MV-4-11 (cell line): ENCODE measurements around the gene ALG8.
"Not testable (repeated sequence)": the region's sequence is repeated elsewhere in the genome, so short reads cannot be mapped to it uniquely, and the experiment has no call there.

ENCODE experiments used
- DNase-seq: peaks from one replicate; lab custom pipeline; 2025; lab: John Stamatoyannopoulos, UW

The ALG8 gene

DNA sequence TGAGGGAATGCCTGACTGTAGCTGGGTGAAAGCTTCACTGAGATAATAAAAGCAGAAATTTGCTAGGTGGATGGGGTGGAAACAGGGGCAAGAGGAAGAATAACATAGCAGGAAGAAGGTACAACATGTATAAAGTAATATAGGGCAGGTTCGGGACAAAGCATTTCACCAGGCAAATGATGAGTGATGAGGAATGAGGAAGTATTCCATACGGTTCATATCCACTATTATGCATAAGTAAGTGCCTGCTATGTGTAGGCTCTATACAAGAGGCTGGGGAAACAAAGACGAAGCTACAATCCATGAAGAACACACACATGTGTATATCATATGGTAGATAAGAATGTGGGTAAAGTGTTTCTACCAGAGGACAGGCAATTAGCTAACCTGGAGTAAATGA lies 67.7 kb downstream of the ALG8 start:
- no peak for DNase-seq

DNA sequence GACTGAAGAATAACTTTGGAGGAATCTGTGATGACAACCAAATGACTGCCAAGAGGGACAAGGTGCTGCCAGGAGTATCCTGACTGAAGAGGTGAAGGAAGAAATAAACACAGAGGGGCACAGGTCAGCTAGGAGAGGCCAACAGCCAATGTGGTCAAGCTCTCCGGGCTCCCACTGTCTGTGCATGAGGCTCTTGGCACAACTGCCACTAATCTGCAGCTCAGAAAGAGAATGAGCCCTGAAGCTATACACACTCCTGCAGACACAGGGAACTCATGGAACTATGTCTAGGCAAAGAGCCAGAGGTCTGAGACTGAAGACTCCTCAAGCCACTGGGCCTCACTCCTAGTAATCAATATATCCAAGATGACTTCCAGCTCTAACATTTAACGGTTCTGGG lies 68.8 kb downstream of the ALG8 start:
- no peak for DNase-seq

DNA sequence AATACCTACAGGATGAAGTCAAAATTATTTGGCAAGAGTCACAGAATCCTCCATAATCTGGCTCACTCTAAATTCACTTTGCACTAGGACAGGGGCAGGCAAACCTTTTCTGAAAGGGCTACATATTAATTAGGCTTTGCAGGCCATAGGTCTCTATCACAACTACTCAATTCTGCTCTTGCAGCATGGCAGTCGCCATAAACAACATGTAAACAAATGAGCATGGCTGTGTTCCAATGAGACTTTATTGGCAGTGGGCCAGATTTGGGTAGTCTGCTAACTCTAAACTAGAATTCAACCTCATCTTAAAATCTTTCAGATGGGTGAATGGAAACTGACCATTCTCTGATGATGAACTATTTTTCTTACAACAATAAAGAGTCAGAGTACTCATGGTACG lies 70.0 kb downstream of the ALG8 start:
- no peak for DNase-seq

DNA sequence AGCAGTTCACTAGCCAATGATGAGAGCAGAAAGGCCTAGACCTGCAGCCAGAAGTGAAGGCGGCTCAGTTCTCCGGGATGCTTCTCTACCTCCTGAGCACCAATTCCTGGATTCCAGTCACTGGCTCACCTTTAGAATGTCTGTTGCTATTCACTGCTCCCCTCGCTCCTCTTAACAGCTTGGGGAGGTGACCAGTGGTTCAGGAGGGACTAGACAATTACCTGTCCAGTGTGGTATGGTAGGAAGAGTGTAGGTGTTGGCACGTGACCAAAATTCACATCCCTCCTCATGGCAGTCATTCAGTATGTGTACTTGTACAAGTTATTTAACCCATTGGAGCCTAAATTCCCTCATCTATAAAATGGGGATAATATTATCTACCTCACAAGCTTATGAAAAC lies 71.7 kb downstream of the ALG8 start:
- DNase-seq: no peak

DNA sequence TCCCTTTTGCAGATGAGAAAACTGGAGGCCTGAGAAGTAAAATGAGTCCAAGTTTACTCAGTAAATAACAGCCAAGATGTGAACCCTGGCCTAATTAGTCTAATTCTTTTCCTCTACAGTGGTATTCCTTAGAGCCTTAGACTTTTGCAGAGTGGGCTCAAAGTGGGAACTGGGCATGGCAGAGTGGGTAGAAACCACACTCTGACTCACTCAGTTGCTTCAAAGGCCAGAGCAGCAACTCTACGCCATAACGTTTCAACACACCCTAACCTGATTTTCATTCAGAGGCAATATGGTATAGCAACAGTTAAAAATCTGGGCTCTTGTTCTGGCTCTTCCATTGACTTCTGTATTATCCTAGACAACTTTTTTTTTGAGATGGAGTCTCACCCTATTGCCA lies 73.0 kb downstream of the ALG8 start:
- peak; percentile 80 for DNase-seq

DNA sequence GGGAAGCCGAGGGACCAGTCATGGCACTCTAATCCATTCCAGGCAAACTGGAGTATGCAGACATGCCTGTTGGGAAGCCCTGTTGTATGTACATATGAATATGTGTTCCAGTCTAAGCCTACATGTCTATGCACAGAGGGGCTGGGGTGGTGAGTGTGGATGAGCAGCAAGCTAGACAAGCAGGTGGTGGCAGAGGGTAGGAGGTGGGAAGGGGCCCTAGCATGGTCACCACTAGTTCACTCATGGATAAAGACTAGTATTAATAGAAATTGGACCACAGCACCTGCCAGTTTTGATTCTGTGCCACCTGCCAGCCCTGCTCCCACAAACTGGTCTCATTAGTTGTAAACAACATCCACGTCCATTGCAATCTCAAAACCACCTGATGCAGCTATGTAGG lies 74.2 kb downstream of the ALG8 start:
- DNase-seq: no peak

DNA sequence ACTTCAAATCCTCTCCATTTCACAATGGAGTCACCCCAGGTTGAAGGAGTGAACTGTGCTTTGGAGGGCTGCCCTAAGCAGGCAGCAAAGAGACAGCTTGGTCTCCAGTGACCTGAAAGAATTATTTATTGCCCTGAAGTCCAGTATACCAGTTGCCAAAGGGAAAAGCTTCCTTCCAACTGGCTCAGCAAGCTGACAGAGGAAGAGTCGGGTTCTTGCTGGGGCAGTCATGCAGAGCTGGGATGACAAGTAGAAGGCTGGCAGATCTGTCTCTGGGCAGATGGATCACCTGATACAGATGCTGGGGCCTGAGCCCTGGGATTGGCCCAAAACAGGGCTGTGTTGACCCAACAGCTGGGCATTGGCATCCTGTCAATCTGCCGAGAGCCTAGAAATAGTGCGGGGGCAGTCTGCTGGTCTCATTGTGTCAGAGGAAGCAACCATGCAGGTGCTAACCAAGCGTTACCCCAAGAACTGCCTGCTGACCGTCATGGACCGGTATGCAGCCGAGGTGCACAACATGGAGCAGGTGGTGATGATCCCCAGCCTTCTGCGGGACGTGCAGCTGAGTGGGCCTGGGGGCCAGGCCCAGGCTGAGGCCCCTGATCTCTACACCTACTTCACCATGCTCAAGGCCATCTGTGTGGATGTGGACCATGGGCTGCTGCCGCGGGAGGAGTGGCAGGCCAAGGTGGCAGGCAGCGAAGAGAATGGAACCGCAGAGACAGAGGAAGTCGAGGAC lies 75.8 kb downstream of the ALG8 start, which contains the start of gene THRSP:
TSS of gene THRSP (plus strand) at position 422 of the 742 bp plus-strand sequence. CDS start at position 443, 21 bp downstream.
- DNase-seq: no peak

DNA sequence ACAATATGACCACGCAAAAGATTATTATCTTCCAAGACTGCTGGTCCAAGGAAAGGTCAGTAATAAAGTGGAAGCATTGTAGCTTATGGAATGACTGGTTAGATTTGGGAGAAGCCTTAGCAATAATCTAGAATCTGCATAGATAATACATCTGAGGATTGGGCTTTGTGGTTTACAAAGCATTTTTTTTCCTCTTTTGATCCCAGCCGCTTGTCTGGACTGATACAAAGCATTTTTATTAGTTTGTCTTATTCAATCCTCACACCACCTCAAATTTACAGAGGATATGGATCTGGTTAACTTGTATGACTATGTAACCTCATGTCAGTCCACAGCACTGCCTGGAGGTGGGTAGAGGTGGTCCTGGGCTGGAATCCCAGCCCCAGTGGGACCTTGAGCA lies 76.8 kb downstream of the ALG8 start:
- no peak for DNase-seq

DNA sequence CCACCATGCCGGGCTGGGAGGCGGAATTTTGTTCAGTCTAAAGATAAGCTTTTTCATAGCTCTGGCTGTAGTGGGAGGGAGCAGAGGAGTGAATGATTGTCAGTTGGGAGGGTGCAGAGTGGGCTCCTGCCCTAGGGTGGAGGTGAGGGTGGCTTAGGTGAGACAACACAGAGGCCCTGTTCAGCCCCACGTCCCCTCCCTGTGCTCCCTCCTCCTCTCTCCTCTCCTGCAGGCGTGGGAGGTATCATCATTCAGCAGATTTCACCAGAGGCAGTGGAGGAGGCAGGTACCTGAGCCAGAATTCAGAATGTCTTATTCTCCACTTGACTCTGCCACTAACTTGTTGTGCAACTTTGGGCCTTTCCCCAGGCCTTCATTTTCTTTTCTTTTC lies 77.5 kb downstream of the ALG8 start:
- DNase-seq: no peak

DNA sequence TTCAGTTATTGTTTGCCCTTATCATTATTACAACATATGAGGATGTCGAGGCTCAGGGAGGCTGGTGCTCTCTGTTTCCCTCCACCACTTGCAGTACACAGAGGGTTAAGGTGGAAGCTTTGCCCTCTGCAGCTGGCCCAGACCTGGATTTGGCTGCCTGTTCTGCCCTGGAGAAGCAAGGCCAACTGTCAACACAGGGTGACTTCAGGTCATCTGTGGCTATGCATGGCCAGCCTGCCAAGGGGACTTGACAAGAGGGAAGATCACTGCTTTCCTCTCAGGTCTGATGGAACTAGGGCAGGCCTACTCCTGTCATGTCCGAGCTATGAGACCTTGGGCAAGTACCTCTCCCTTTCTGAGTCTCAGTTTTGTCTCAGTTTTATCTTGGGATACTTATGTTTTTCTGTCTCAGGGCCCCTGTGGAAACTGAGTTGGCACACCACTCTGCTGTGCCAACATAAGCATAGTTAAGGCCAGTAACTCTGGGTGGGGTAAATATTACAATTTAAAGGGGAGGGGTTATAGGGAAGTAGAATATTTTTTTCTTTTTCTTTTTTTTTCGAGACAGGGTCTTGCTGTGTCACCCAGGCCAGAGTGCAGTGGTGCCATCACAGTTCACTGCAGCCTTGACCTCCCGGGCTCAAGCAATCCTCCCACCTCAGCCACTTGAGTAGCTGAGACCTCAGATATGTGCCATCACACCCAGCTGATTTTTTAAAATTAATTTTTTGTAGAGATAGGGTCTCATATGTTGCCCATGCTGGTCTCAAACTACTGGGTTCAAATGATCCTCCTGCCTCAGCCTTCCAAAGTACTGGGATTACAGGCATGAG lies 78.1 kb downstream of the ALG8 start:
- DNase-seq: peak; percentile 36

DNA sequence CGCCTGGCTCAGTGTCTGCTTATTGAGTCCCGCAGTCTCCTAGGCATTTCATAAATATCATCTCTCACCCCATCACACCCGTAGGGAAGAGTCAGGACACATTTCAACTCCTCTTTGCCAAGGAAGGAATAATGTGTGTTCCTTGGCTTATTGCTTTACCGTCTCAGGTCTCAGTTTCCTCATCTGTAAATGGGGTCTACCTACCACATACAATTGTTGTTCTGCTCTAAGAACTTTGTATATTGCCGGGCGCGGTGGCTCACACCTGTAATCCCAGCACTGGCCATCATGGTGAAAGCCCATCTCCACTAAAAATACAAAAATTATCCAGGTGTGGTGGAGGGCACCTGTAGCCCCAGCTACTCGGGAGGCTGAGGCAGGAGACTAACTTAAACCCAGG lies 78.9 kb downstream of the ALG8 start:
- no peak for DNase-seq

DNA sequence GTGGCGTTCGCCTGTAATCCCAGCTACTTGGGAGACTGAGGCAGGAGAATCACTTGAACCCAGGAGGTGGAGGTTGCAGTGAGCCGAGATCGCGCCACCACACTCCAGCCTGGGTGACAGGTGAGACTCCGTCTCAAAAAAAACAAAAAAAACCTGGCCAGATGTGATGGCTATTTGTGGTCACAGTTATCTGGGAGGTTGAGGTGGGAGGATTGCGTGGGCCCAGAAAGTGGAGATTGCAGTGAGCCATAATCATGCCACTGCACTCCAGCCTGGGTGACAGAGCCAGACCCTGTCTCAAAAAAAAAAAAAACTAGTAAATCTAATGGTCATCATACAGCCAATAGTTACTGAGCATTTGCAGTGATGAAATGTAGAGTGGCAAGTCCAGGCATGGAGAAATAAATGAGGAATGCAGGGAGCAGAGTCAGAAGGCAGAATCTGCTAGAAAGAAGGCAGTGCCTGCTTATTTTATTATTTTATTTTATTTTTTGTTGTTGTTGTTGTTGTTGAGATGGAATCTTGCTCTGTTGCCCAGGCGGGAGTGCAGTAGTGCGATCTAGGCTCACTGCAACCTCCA lies 79.6 kb downstream of the ALG8 start:
- not testable (repeated sequence) for DNase-seq

DNA sequence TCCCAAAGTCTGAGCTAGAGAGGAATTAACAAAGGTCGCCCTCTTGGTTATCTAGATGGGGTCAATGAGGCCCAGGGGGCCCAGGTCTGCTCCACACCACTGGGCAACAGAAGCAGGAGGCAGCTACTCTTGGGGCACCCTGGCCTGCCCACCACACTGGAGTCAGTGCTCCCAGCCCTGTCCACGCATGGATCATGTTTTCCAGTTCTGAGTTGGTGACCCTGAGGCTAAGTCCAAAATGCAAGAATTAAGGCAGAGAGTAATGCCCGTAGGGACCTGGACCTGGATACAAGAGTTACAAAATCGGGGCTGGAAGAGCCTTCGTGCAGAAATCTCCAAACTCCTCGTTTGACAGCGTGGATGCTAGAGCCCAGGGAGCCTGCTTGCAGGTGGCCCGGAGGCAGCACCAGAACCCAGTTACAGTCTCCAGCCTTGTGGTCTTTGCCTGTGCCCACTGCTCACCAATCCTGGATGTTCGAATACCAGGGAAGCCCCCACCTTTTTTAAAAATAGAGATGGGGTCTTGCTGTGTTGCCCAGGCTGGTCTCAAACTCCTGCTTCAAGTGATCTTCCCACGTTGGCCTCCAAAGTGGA lies 81.9 kb downstream of the ALG8 start:
- no peak for DNase-seq

DNA sequence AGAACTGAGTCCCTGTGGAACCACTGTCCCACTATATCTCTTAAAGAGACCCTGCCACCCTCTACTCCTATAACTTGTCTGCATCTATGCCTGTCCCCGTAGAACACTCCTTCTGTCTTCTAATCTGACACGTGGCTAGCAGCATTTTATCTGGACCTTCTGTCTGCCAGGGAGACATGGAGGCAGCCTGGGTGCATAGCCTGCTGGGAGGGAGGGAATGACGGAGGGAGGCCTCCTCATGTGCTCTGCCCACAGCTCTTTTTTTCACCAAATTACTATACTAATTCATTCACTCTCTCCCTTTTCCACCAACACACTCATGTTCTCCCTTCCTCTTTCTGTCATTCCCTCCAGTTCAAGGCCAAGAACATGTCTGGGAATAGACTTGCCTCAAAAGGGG lies 83.3 kb downstream of the ALG8 start:
- DNase-seq: no peak

DNA sequence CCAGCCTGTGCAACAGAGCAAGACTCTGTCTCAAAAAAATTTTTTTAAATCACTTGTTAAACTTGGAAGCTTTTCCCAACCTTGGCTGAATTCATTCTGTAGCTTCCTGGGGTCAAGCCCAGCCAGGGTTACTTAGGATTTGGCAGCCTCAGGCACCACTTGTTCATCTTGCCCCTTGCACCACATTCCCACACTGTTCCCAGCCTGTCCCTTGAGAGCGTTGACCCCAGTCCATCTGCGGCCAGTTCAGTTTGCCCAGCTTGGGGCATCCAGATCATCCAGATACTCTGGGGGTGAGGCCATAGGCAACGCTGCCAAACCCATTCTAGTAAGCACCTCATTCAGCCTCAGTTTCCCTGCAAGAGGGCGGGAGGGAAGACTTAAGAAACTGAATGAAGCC lies 84.5 kb downstream of the ALG8 start:
- no peak for DNase-seq

DNA sequence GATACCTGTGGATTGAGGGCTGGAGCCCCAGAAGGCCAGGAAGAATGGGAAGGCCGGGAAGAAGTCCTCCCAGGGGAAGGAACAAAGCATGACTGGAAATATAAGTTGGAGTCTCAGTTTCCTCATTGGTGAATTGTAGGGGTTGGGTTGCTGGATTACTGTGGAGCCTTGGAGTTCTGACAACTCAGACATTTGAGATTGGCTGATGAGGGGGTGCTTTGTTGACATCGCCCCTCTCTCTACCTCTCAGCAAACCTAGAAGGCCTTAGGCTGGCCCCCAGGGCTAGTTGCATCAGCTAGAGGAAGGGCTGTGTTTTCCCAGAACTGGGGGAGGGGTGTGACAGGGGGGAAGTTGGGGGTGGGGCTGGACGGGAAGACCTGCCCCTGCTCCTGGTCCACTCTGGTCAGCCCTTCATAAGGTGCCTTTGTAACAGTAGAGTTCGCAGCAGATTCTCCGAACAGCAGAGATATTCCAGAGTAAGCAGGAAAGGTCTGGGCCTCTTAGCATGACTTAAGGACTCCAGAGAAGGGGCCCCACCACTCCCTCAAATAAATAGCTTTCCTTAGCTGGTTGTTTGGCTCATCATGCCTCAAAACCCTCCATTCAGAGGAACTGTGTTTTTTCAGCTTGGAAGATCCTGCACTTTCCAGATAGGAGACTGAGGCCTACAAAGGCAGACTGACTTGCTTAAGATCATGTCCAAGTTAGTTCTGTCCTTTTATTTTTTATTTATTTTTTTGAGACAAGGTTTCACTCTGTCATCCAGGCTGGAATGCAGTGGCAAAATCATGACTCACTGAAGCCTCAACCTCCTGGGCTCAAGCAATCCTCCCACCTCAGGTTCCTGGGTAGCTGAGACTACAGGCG lies 88.2 kb downstream of the ALG8 start:
- DNase-seq: no peak
